Activated CD4-positive, alpha-beta T cell treated with anti-CD3 and anti-CD28 coated beads, Interleukin-2, amount 50 U/mL, for 48 hours (primary cell): Measurements from ENCODE around the gene SOS1.
"Not testable (repeated sequence)": the region's sequence is repeated elsewhere in the genome, so short reads cannot be mapped to it uniquely, and the experiment has no call there.

ENCODE experiments used
- DNase-seq, 2 experiments: peaks; one replicate each; pipeline ENCODE4 v3.0.0-alpha.2; 2020

Gene SOS1

GRCh38 chr2:38960609-38961320 lies 160.1 kb downstream of the SOS1 start:
- no peak for DNase-seq

- DNase-seq: peak; percentile 71 to 75
Observed at GRCh38 chr2:38959938-38960608, 160.8 kb downstream of the SOS1 start.

GRCh38 chr2:38959466-38959865 lies 161.4 kb downstream of the SOS1 start:
- DNase-seq: no peak

DNA sequence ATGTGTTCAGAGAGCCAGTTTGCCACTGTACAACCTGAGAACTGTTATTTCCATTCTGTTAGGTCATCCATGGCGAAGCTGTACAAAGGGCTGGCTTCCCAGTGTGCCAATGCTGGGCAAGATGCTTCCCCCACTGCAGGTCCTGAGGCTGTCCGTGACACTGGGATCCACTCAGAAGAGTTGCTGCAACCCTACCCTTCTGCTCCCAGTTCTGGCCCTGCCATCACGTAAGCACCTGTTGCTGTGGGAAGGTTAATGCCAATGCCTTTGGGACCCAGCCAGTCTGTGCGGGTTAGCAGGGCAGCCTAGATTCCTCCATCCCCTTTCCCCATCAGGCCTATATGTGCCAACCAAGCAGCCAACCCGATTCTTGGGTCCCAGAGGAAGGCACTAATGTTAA lies 162.9 kb downstream of the SOS1 start:
- no peak for DNase-seq

DNA sequence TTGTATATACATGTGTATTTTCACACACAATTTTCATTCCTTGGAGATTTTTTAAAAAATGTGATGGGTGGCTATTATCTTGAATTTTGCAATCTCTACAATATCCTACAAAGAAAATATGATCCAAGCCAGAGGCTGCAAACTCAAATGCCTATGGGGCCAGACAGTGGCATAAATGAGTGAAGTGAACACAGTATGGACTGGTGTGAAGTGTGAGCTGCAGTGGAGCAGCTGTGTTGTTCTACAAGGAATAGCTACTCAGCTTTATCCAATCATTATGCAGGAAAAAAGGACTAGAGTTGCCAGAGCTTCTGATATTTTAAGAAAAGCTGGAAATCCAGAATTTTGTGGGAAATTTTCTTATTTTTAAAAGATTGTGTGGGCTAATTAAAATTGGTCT lies 169.1 kb downstream of the SOS1 start:
- no peak for DNase-seq

DNA sequence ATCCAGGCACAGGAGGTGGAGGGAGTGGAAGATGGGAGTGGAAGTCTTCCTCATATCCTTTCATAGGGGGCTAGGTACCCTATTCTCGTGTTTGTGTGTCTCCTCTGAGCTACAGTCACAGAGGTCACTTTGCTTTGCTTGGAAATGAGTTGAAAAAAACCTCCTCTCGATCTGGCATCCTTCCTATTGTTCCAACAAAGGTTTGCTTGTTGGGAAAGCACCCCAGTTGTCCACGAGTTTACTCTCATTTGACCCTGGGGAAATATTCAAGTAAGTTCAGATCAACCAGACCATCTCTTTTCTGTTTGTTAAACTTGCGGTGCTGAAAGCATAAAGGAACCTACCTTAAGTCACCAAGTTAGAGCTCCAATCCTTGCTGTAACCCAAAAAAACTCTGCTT lies 171.9 kb downstream of the SOS1 start:
- DNase-seq: no peak

- no peak for DNase-seq
Observed at GRCh38 chr2:38948387-38948882, 172.4 kb downstream of the SOS1 start.

DNA sequence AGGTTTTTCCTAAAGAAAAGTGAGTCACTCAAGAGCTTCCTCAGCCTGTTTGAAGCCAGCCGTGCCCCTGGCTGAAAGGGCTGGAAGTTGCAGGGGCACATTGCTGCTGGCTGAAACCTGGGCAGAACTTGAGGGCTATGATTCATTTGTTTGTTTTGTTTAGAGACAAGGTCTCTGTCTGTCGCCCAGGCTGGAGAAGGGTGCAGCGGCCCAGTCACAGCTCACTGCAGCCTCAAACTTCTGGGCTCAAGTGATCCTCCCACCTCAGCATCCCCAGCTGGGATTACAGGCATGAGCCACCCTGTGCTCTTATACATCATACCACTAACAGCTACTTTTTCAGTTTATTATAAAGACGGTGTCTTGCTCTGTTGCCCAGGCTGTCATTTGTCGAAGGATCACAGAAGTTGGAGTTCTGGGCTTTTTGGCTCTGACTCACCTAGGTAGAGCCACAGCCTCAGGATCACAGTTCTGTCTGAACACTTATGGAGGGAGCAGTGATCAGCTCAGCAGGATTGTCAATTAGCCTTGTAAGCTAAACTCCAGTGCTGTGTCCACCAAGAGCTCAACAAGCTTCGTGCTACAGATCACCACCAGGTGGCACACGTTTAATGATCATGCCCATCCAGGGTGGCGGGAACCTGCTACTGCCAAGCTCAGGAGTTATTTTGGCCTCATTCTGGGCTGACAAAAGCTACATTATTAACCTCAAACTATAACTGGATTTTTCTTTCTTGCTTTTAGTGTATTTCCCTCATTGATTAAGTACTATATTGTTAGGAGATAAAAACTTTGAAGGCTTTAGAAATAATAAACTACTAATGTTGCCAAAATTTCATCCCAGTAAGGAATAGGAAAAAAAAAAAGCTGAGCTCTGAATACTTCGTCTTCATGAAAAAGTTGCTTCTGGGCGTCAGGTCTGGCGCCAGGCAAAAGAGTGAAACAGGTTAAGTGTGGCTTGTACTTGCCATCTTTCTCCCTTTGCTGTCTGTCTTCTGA lies 173.3 kb downstream of the SOS1 start:
- DNase-seq: peak; percentile 70 to 79

DNA sequence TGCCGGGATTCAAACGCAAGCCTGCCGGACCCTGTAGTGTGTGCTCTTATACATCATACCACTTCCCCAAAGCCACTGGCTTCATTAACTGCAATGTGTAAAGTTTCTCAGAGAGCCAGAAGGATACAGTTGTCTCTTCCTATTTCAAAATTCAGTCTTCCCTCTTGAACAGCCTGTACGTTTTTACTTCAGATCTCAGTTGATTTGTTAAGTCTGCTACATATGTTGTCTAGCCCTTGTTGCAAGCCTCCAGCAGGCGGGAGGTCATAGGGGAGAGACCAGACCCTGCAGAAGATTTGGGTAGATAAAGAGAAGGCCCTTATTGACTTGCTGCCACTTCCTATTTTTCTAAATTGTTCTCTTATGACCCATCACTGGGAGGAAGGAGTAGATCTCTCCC lies 174.9 kb downstream of the SOS1 start:
- DNase-seq: no peak

- no peak for DNase-seq
Observed at GRCh38 chr2:38945372-38945771, 175.5 kb downstream of the SOS1 start.

GRCh38 chr2:38943784-38944183 lies 177.1 kb downstream of the SOS1 start:
- DNase-seq: no peak

- no peak for DNase-seq
Observed at GRCh38 chr2:38940746-38941145, 180.1 kb downstream of the SOS1 start.

DNA sequence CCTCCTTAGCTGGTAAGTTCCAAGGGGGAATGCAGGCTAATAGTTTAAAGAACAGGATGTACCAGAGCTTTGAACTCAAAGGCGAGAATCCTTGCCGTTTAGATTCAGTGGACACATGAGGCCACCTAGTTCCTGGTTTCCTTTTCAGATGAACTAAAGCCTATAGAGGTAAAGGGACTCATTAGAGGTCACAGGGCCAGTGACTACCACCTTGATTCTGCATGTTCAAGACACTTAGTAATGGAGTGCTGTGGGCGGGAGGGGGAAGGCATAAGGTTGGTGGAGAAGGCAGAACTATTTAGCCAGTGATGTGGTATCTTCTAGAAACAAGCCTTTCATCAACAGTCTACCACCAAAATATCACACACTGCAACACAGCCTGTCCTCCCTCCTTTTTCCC lies 183.3 kb downstream of the SOS1 start:
- DNase-seq: no peak

GRCh38 chr2:38936516-38936915 lies 184.3 kb downstream of the SOS1 start:
- DNase-seq: not testable (repeated sequence)

- no peak for DNase-seq
Observed at GRCh38 chr2:38935568-38936172, 185.2 kb downstream of the SOS1 start.

DNA sequence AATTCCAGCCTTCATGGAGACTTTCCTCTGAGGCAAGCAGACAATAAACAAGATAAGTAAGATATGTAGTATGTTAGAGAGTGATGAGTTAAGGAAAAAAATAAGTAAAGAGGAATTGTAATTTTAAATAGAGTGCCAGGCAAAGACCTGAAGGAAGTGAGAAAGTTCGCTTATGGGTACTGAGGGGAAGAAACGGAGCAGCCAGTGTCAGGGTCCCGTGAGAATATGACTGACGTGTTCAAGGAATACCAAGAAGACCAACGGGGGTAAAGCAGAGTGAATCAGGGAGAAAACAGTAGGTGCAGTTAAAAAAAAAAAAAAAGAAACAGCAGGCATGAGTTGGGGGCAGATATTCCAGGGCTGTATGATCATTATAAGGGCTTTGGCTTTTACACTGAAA lies 186.1 kb downstream of the SOS1 start:
- DNase-seq: no peak

- DNase-seq: no peak
Observed at GRCh38 chr2:38933653-38934052, 187.2 kb downstream of the SOS1 start.

DNA sequence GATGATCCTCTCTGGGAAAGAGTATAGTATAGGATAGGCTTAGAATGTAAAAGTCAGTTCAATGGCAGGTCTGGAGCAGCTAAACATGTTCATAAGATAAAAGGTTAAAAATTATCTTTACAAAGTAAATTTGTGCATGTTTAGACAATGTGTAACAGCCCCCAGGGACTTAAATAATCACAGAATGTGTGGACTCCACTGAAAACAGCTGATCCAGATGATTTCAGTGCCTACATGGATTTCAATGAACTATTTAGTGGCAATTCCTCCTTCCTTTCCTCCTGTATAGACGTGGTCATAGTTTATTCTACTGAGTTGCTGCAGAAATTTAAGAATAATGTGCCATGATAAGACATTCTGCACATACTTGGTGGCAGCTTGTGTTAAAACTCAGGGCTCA lies 188.3 kb downstream of the SOS1 start:
- DNase-seq: no peak
